HG03565 (cell line): Measurements from ENCODE around the gene MALT1.
"Not testable (repeated sequence)": the region's sequence is repeated elsewhere in the genome, so short reads cannot be mapped to it uniquely, and the experiment has no call there.

Source experiments
- ATAC-seq: cut with Tn5 transposase; IDR thresholded peaks from one replicate; pipeline ENCODE4 v1.9.1; 2021; ENCODE audit warnings: mild to moderate bottlenecking, moderate library complexity; ENCODE audit not compliant: unreplicated experiment

Gene MALT1

DNA sequence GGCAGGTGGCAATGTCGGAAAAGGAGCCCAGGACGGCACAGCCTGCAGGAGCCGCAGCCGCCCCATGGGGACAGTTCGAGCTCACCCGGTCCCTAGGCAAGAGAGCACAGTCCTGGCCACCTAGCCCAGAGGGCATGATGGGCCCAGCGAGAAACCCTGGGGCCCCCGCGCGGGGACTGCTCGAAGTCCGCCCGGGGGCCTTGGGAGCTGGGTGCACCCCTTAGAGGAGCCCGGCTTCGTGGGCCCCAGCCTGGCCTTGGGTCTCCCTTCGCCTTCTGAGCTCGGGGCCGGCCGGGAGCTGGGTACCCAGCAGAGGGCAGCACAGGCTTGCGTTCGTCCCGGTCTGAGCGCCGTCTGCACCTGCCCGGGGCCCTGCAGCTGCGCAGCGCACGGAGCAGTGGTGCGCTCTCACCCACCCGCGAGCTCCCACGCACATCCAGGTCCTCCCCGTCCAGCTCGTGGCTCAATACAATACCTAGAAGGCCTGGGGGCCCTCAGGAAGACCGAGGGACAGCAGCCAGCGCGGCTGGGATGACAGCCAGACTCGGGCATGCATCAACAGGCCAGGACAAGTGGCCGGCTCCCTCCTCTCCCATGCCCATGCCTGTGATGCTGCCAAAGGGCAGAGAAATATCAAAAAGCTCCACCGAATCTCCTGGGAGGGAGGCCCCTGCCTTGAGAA lies 97.2 kb downstream of the MALT1 start:
- peak; percentile 70 for ATAC-seq

GRCh38 chr18:58769321-58769720 lies 98.1 kb downstream of the MALT1 start:
- no peak for ATAC-seq

DNA sequence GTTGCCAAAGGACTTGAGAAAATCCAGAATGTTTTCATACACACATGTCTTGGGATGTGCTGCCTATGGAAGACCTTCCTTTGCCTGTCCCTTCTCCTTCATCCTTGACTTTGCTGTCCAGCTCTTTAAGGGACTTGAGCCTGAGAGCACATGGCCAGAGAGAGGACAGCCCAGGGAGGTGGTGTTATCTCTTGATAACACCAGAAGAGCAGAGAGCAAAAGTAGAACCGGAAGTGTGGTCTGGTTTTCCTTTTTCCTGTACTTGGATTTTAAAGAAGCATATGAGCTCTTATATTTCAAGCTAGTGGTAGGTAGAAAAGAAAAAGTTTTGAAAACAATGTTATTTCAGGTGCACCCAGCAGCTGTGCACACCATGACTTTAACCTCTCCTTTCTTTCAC lies 99.3 kb downstream of the MALT1 start:
- ATAC-seq = no peak

GRCh38 chr18:58772161-58772560 lies 100.9 kb downstream of the MALT1 start:
- no peak for ATAC-seq

DNA sequence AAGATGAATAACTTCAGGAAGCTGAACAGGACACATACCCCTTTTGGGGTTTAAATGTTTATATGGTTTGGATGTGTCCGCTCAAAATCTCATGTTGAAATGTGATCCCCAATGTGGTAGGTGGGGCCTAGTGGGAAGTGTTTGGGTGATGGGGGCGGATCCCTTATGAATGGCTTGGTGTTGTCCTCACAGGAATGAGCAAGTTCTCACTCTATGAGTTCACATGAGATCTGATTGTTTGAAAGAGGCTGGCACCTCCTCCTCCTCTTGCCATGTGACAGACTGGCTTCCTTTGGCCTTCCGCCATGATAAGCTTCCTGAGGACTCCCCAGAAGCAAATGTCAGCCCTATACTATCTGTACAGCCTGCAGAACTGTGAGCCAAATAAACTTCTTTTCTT lies 104.8 kb downstream of the MALT1 start:
- ATAC-seq = no peak

DNA sequence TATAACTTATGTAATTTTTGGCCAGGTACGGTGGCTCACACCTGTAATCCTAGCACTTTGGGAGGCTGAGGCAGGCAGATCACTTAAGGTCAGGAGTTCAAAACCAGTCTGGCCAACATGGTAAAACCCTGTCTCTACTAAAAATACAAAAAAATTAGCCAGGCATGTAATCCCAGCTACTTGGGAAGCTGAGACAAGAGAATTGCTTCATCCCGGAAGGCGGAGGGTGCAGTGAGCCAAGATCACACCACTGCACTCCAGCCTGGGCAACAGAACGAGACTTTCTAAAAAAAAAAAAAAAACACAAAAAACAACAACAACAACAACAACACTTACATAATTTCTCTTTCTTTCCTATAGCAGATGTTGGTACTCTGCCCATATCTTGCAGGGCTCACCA lies 105.3 kb downstream of the MALT1 start:
- not testable (repeated sequence) for ATAC-seq

- no peak for ATAC-seq
These were observed 106.2 kb downstream of the MALT1 start for GRCh38 chr18:58777471-58777870.

DNA sequence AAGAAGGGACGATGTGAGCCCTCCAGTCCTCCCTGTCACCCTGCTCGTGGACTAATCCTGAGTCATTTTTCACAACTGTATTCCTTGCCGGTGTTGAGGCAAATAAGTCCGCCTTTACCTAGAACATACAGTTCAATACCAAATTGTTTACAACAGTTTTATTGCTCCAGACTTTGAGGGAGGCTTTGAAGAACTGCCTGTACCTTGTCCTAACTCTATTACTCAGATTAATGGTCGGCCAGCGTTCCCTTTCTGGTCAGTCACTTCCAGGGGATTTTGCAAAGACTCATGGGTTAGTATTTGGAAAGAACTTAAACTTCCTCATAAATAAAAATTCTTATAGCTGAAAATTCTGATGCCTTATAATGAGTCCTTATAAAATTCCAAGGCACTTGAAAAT lies 108.3 kb downstream of the MALT1 start:
- no peak for ATAC-seq

DNA sequence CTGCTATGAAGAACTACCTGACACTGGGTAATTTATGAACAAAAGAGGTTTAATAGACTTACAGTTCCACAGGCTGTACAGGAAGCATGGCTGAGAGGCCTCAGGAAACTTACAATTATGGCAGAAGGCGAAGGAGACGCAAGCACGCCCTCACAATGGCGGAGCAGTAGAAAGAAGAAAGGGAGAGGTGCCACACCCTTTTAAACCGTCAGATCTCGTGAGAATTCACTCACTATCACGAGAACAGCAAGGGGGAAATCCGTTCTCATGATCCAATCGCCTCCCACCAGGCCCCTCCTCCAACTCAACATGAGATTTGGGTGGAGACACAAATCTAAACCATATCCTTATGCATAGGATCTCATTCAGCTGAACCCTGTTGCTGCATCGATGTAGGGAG lies 108.8 kb downstream of the MALT1 start:
- no peak for ATAC-seq

DNA sequence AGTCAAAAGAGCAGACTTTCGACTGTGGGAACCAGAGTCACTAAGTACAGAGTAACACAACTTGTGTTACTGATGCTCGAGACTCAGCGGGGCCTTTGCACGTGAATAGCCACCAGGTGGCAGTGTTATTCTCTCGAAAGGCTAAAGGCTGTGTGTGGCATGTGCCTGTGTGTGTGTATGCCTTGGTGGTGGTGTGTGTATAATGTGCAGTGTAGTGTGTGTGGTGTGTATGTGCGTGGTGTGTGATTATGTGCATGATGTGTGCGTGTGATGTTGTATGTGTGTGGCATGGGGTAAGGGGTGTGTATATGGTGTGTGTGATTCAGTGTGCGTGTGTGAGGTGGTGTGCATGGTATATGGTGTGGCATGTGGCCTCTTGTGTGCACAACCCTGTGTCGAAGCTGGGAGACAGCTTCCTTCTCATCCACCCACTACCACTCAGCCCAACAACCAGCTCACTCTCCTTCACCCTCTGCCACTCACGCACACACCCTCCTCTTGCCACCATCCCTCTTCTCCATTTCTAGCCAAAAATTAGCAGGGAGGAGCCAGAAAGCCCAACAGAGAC lies 110.4 kb downstream of the MALT1 start:
- no peak for ATAC-seq

DNA sequence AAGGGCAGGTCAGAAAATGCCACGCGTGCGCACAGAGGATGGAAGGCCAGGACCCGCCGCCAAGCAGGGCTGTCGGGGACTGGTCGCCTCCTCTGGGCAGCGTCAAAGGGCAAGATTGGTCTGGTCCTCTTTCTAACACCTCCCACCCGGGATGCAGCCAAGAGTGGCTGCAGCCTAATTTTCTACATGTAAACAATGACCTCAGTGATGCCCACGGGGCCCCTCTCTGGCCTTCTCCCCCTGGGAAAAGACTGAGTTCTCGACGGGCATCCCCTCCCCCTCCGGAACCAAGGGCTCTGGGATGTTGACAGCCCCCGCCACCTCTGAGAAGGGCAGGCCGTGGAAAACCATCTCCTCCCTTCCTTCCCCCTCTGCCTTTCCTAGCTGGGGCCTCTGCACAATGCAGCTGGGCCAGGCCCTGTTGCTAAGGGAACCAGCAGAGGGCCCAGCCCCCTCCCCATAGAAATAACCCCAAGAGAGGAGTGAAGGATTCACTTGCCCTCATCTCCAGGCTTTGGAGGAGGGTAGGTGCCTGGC lies 113.4 kb downstream of the MALT1 start:
- no peak for ATAC-seq

GRCh38 chr18:58785171-58785805 lies 114.0 kb downstream of the MALT1 start:
- ATAC-seq = no peak

- no peak for ATAC-seq
These were observed 114.6 kb downstream of the MALT1 start for GRCh38 chr18:58785870-58786269.

DNA sequence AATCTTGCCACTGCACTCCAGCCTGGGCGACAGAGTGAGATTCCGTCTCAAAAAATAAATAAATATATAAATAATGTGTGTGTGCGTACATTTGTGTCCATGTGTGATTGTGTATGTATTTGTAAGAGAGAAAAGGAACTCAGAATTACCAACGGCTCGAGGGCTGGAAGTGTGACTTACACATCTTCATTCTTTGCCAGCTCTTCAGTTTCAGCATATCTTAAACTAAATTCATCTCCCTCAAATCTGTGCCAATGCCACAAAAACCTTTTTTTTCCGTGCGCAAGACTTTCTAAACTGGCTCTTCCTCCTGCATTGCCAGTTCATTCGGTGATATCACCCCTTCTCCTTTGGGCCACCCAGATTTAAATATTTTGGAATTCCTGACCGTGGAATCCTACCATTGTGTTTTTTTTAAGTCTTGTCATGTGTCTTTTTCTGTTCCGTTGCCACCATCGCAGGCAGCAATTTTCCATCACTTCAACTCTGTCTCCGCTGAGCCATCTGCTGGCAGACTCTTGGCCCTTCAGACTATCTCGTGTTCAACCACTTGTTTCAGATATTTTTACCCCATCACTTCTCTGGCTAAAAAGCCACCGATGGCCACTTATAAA lies 116.4 kb downstream of the MALT1 start:
- ATAC-seq = no peak

DNA sequence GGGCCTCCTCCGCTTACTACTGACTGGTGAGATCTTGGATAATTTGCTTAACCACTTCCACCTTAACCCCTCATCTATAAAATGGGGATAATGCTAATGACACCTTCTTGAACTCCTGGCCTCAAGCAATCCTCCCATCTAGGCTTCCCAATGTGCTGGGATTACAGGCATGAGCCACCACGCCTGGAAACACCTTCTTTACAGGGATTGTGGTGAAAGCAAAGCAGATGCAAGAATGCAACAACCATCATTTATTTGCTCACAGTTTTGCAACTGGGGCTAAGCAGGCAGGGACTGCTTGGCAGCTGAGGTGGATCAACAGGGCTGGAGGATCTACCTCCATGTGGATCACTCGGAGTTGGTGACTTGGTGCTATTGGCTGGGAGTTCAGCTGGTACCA lies 117.2 kb downstream of the MALT1 start:
- ATAC-seq = no peak

GRCh38 chr18:58788971-58789875 lies 118.0 kb downstream of the MALT1 start:
- ATAC-seq = no peak

GRCh38 chr18:58789876-58790240 lies 118.6 kb downstream of the MALT1 start:
- no peak for ATAC-seq

GRCh38 chr18:58792086-58792485 lies 120.8 kb downstream of the MALT1 start:
- peak; percentile 76 for ATAC-seq

GRCh38 chr18:58793361-58793760 lies 122.1 kb downstream of the MALT1 start:
- no peak for ATAC-seq

DNA sequence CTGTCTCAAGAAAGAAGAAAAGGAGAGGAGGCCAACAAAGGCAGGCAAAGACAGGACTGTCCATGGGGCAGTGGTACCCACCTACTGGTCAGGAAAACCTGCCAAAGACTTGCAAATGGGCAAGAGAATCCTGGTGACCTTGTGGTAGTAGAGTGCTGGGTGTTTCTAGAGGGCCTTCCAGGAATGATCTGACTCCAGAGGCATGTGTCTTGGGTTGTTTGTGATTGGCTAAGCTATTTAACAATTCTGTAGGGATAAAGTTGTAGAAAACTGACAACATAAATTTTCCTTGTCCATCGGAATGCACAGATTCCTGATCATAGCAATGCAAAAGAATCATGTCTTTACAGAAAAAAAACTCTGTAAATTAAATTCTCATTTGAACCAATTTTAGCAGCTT lies 125.0 kb downstream of the MALT1 start:
- ATAC-seq = no peak

DNA sequence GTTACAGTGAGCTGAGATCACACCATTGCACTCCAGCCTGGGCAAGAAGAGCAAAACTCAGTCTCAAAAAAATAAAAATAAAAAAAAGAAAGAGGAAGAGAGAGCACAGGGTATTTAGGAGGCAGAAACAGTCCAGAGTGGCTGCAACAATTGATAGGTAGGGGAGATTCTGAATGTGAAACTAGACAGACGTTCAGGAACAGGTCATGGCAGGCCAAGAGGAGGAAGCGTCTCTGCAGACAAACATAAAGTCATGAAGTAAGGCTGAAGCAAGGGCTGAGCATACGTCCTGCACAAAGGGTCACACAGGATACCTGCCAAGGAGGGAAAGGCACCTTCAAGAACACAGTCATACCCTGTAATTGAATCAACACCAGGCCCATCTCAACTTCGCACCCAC lies 129.3 kb downstream of the MALT1 start:
- ATAC-seq = peak; percentile 75
